ENCODE results near the gene CYP4V2. TPM values are rescaled to one million over a fixed set of nuclear protein-coding genes. Genes with fewer than 3 reads are reported as not detected.

CYP4V2 gene
- total RNA-seq, 2 experiments from 2014 or later = 6.2 to 6.9 TPM

- no peak for DNase-seq
- Mint-ChIP-seq H3K27me3 (no peaks in the 10 kb centered on the region), H3K27ac (no peak overlapping the region), H3K9me3 (no peaks in the 10 kb centered on the region), H3K36me3 (peaks cover 2% of the 10 kb centered on the region), H3K4me3 (no peak overlapping the region), H3K4me1 (peaks cover 6% of the 10 kb centered on the region)
Measured at GRCh38 chr4:186202490-186203140, 11.2 kb downstream of the CYP4V2 start.

DNA sequence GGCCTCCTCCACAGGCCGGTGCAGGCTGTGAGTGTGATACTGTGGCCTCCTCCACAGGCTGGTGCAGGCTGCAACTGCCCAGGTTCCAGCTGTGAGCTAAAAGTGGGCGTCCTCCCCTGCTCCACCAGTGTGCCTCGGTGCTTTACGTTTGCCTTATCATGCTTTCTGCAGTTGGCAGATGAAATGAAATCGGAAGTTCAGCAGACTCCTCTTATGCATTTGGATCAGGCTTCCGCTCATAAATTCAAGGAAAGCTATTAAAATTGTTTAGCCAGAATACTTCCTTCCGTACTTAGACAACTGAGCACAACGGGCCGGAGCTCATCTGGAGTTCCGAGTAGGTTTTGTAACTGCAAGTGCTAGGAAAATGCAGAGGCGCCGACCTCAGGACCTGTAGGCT, 12.0 kb downstream of the CYP4V2 start:
- Mint-ChIP-seq H3K27me3 (no peaks in the 10 kb centered on the region), H3K4me1 (peaks cover 6% of the 10 kb centered on the region), H3K27ac (no peak overlapping the region), H3K9me3 (no peaks in the 10 kb centered on the region), H3K36me3 (peaks cover 2% of the 10 kb centered on the region), H3K4me3 (peak overlapping the region; percentile 12)
- no peak for DNase-seq

DNA sequence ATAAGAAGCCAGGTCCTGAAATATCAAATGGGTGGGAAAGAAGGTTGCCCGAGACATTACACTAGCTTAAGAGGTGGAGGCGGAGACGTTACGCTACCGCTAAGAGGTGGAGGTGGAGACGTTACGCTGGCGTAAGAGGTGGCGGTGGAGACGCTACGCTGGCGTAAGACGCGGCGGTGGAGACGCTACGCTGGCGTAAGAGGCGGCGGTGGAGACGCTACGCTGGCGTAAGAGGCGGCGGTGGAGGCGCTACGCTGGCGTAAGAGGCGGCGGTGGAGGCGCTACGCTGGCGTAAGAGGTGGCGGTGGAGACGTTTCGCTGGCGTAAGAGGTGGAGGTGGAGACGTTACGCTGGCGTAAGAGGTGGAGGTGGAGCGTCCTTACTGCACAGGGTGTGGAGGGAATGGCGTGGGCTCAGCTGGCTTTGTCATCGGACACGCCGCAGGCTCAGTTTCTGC, 12.8 kb downstream of the CYP4V2 start:
- Mint-ChIP-seq H3K36me3 (peaks cover 8% of the 10 kb centered on the region), H3K27me3 (no peaks in the 10 kb centered on the region), H3K9me3 (no peaks in the 10 kb centered on the region), H3K27ac (peak overlapping the region; percentile 30), H3K4me3 (peak overlapping the region; percentile 25), H3K4me1 (peaks cover 6% of the 10 kb centered on the region)
- DNase-seq = peak; percentile 20

DNA sequence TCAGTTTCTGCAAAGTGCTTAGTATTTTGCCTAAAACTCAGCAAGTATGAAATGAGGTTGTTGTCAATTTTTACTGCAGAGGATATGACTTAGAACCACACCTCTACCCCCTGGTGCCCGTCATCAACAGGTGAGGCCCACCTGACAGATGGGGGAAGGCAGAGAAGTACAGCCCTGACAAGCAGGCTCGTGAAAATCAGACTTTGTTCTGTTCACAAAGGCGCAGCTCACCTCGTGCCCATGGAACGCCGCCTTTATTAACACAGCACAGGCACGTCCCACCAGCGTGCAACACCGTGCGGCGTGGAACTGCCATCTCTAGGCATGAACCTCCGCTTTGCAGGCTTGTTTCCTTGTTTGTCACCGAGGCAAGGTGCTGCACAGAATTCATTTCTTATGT, 13.3 kb downstream of the CYP4V2 start:
- peak overlapping the region; percentile 30 for H3K27ac Mint-ChIP-seq
- no peaks in the 10 kb centered on the region for H3K27me3 Mint-ChIP-seq
- peaks cover 6% of the 10 kb centered on the region for H3K4me1 Mint-ChIP-seq
- DNase-seq = no peak
- no peaks in the 10 kb centered on the region for H3K9me3 Mint-ChIP-seq
- H3K36me3 Mint-ChIP-seq = peaks cover 12% of the 10 kb centered on the region
- H3K4me3 Mint-ChIP-seq = peak overlapping the region; percentile 25

- no peak for DNase-seq
- no peak overlapping the region for H3K4me3 Mint-ChIP-seq
- H3K36me3 Mint-ChIP-seq = peaks cover 17% of the 10 kb centered on the region
- H3K27ac Mint-ChIP-seq = no peak overlapping the region
- no peaks in the 10 kb centered on the region for H3K27me3 Mint-ChIP-seq
- H3K4me1 Mint-ChIP-seq = peaks cover 6% of the 10 kb centered on the region
- H3K9me3 Mint-ChIP-seq = no peaks in the 10 kb centered on the region
Measured at GRCh38 chr4:186205156-186205555, 13.8 kb downstream of the CYP4V2 start.

GRCh38 chr4:186216465-186217024, 25.2 kb downstream of the CYP4V2 start:
- no peak for DNase-seq
- Mint-ChIP-seq H3K36me3 (no peaks in the 10 kb centered on the region), H3K27me3 (no peaks in the 10 kb centered on the region)

DNA sequence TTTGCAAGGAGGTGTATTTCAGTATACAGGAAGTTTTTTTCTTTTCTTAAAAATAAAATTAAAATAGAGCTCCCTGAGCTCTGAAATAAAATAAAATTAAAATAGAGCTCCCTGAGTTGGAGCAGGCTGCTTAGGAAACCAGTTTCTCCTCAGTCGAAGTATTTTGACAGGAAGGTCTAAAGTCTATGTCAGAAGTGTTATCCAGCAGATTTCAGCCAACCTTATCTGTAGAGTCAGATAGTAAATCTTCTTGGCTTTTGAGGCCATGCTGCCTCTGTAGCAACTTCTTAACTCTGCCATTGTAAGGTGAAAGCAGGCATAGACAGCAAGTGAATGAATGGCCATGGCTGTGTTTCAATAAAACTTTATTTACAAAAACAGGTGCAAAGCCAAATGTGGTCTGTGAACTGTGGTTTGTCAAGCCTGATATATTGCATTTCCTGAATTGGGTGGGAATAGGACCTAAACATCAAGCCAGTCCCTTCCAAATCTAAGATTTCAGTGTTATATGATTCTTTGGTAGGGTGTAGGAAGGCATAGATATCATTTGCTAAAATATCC, 26.4 kb downstream of the CYP4V2 start:
- Mint-ChIP-seq H3K4me1 (no peaks in the 10 kb centered on the region), H3K36me3 (peaks cover 2% of the 10 kb centered on the region), H3K9me3 (no peaks in the 10 kb centered on the region), H3K4me3 (no peak overlapping the region), H3K27me3 (no peaks in the 10 kb centered on the region), H3K27ac (no peak overlapping the region)
- DNase-seq = no peak

More at GRCh38 chr4:186216465-186217024, 25.2 kb downstream of the CYP4V2 start:
- Mint-ChIP-seq H3K27ac (no peak overlapping the region), H3K4me3 (no peak overlapping the region), H3K4me1 (no peaks in the 10 kb centered on the region), H3K9me3 (no peaks in the 10 kb centered on the region)

DNA sequence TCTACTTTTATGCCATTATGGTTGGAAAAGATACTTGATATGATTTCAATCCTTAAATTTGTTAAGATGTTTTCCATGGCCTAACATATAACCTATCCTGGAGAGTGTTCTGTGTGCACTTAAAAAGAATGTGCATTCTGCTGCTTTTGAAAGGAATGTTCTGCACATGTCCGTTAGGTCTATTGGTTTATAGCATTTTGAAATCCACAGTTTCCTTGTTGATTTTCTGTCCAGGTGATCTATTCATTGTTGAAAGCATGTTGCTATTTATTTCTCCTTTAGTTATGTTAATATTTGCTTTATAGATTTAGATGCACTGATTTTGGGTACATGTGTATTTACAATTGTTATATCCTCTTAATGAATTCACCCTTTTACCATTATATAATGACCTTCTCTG, 30.3 kb downstream of the CYP4V2 start:
- Mint-ChIP-seq H3K27ac (no peak overlapping the region), H3K4me3 (no peak overlapping the region), H3K27me3 (no peaks in the 10 kb centered on the region), H3K36me3 (peaks cover 19% of the 10 kb centered on the region), H3K4me1 (no peaks in the 10 kb centered on the region), H3K9me3 (peaks cover 6% of the 10 kb centered on the region)
- no peak for DNase-seq

GRCh38 chr4:186225848-186226247, 34.5 kb downstream of the CYP4V2 start:
- Mint-ChIP-seq H3K27ac (no peak overlapping the region), H3K4me3 (no peak overlapping the region), H3K4me1 (no peaks in the 10 kb centered on the region), H3K27me3 (no peaks in the 10 kb centered on the region), H3K9me3 (peaks cover 6% of the 10 kb centered on the region), H3K36me3 (peaks cover 22% of the 10 kb centered on the region)
- DNase-seq = no peak

DNA sequence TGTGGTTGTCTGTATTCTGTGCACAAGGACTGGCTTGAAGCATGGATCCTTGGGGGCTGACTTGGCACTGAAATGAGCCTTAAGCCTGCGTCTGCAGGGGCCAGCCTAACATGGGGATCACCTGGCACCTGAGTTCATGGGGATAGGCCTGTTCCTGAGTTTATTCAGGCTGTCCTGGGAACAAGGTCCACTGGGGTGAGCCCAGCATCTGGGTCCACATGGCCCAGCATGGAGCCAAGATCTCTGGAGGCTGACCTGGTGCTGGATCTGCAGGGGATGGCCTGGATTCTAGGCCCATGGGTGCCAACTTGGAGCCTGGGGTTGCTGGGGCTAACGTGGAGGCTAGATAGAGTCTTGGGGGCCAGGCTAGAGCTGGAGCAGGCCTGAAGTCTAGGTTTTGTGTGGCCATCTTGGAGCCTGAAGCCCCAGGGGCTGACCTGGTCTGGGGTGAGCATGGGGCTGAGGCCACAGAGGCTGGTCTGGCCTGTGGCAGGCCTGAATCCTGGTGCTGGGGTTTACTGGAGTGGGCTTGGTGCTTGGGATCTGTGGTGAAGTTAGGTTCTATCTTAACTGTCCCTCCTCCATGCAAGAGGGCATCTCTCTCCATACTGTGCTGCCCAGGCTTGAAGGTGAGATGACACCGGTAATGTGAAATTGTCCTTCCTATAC, 35.3 kb downstream of the CYP4V2 start:
- H3K4me3 Mint-ChIP-seq = no peak overlapping the region
- H3K9me3 Mint-ChIP-seq = peaks cover 6% of the 10 kb centered on the region
- H3K27me3 Mint-ChIP-seq = no peaks in the 10 kb centered on the region

DNA sequence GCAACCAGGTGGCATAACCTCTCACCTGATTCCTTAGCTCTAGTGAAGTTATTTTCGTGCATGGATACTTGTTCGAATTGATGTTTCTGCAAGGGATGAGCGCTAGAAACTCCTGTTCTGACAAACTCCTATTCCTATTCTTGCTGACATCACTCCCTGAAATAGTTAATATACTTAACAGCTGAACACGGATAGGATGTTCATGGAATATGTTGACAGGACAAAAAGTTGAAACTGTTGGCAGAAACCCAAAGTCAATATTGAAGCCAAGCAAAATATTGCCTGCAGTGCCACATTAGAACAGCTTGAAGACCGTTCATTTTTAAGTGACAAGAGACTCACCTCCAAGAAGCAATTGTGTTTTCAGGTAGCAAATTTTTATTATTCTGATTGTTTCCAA, 35.9 kb downstream of the CYP4V2 start, which contains the start of gene KLKB1:
KLKB1 (plus strand) TSS at position 287 of the 400 bp plus-strand sequence. CDS start 689 bp downstream, outside the sequence.
- DNase-seq = no peak
- H3K36me3 Mint-ChIP-seq = peaks cover 22% of the 10 kb centered on the region
- no peaks in the 10 kb centered on the region for H3K27me3 Mint-ChIP-seq
- peaks cover 6% of the 10 kb centered on the region for H3K9me3 Mint-ChIP-seq
- no peak within 1 kb of the TSS for H3K4me3 Mint-ChIP-seq
- H3K27ac Mint-ChIP-seq = no peak within 1 kb of the TSS
- H3K4me1 Mint-ChIP-seq = no peaks in the 10 kb centered on the region

More for the DNA sequence above, 35.3 kb downstream of the CYP4V2 start:
- Mint-ChIP-seq H3K36me3 (peaks cover 22% of the 10 kb centered on the region), H3K4me1 (no peaks in the 10 kb centered on the region), H3K27ac (no peak overlapping the region)
- no peak for DNase-seq

DNA sequence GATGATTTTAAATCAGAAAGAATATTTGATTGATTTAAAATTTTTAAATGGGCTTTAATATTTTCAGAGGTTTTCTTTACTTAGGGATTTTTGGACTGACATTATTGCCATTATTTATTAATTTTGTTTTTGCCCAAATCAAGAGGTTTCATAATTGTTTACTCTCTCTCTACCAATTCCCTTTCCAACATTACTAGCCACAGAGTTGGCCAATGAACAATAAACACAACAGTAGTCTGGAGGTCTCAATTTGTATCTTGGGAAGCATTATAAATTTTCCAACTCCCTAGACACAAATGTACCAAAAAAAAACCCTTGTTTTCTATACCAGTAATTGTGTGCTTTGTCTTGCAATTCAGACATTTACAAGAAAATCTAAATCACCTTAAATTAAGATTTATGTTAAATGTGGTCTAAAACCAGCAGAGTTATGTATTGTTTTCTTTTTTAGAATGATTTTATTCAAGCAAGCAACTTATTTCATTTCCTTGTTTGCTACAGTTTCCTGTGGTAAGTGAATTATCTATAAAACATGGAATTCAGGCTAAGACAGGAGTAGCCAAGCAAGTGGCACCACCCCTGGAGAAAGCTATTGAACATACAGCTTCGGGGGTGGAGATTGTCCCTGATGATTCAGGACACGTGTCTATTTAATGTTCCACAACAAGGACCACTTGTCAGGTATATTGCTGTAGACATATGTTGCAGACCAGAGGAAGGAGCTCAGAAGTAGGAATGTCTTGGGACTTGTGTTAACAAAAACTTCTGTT, 36.6 kb downstream of the CYP4V2 start:
- H3K27ac Mint-ChIP-seq = no peak overlapping the region
- peaks cover 6% of the 10 kb centered on the region for H3K9me3 Mint-ChIP-seq
- peaks cover 19% of the 10 kb centered on the region for H3K36me3 Mint-ChIP-seq
- no peak for DNase-seq
- H3K27me3 Mint-ChIP-seq = no peaks in the 10 kb centered on the region
- H3K4me1 Mint-ChIP-seq = no peaks in the 10 kb centered on the region
- no peak overlapping the region for H3K4me3 Mint-ChIP-seq

GRCh38 chr4:186228514-186228894, 37.1 kb downstream of the CYP4V2 start:
- DNase-seq = no peak
- Mint-ChIP-seq H3K9me3 (peaks cover 6% of the 10 kb centered on the region), H3K4me3 (no peak overlapping the region), H3K4me1 (no peaks in the 10 kb centered on the region), H3K27me3 (no peaks in the 10 kb centered on the region), H3K27ac (no peak overlapping the region), H3K36me3 (peaks cover 15% of the 10 kb centered on the region)

GRCh38 chr4:186234367-186234766, 43.0 kb downstream of the CYP4V2 start:
- no peak overlapping the region for H3K4me3 Mint-ChIP-seq

DNA sequence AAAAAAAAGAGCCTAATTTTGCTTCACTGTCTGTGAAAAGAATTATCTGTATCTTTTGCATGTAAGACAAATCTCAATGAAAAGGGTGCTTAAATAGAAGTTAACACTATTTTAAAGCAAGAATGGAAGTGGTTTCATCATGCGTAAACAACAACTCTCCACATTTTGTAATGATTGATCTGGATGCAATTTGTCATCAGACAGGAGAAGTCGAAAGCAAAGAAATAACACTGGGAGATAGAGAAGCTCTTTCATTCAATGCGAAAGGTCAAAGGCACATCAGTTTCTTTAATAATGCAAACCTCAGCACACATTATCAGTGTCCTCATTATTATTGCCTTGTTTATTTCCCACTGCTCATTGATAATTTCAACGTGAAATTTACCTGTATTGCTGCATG, 44.8 kb downstream of the CYP4V2 start:
- no peaks in the 10 kb centered on the region for H3K9me3 Mint-ChIP-seq
- DNase-seq = no peak
- H3K36me3 Mint-ChIP-seq = peaks cover 2% of the 10 kb centered on the region
- no peak overlapping the region for H3K27ac Mint-ChIP-seq
- no peak overlapping the region for H3K4me3 Mint-ChIP-seq
- no peaks in the 10 kb centered on the region for H3K27me3 Mint-ChIP-seq
- no peaks in the 10 kb centered on the region for H3K4me1 Mint-ChIP-seq

More at GRCh38 chr4:186234367-186234766, 43.0 kb downstream of the CYP4V2 start:
- no peaks in the 10 kb centered on the region for H3K27me3 Mint-ChIP-seq
- no peaks in the 10 kb centered on the region for H3K4me1 Mint-ChIP-seq
- peaks cover 2% of the 10 kb centered on the region for H3K36me3 Mint-ChIP-seq
- H3K27ac Mint-ChIP-seq = no peak overlapping the region
- H3K9me3 Mint-ChIP-seq = no peaks in the 10 kb centered on the region
- DNase-seq = no peak
